NCI-H526 (cell line): ENCODE data around the gene TAF8.

Source experiments
- DNase-seq, 2 experiments: peaks; one replicate each; lab custom pipeline; 2025; lab: John Stamatoyannopoulos, UW

Gene TAF8

DNA sequence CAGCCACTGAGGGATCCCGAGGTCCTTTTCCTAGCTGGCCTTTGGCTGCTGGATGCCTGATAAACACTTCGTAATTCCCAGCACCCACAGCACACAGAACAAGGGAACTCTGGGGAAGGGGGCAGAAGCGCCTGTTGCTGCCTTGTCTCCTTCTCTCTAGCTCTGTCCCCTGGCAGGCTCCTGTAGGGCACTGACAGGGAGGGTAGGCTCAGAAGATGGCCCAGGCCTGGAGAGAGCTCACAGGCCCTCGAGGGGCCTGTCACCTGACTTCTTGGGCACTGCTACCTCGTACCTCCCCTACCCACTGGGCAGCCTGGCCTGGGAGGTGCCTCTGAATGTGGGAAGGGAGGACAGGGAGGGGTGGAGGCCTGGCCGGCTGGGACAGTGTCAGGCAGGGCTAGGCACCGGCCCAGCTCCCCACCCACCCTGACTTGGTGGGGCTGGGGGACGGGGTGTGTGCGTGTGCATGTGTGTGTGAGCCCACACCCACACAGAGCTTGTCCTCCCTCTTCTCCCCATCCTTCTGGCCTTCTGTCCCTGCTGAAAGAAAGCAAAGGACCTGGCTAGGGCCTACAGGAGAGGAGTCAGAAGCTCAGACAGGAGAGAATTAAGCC is 74.0 kb downstream of the TAF8 start:
- no peak for DNase-seq

DNA sequence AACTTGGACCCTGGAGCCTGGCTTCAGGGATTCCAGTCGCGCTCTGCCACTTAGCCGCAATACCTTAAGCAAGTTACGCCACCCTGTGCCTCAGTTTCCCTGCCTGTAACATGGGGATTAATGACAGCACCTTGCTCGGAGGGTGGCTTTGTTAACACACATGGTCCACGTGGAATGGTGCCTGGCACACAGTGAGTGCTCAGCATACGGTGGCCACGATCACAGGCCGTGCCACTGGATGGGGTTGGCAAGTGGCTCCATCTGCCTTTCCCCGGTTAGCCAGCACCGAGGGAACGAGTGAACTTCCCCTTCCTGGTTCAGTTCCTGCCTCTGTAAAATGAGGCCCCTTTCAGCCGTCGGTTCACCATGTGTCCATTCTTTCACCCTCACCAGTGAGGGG is 74.9 kb downstream of the TAF8 start:
- no peak for DNase-seq

DNA sequence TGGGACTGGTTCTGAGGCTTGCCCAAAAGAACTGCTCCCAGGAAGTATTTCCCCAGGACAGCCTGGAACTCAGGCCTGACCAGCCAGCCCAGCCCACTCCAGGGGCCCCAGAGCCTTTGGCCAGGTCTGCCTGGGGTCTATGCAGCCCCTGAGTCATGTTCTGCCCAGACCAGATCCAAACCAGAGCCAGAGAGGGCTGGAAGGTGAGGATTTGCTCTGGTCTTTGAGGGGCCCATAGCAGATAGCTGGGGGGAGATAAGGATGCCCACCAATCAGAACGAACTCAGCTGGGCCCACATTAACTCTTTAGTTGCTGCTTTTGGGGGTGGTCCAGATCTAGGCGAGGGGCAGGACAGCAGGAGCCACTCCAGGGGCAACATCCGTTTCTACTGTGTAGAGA is 75.3 kb downstream of the TAF8 start:
- DNase-seq: no peak

DNA sequence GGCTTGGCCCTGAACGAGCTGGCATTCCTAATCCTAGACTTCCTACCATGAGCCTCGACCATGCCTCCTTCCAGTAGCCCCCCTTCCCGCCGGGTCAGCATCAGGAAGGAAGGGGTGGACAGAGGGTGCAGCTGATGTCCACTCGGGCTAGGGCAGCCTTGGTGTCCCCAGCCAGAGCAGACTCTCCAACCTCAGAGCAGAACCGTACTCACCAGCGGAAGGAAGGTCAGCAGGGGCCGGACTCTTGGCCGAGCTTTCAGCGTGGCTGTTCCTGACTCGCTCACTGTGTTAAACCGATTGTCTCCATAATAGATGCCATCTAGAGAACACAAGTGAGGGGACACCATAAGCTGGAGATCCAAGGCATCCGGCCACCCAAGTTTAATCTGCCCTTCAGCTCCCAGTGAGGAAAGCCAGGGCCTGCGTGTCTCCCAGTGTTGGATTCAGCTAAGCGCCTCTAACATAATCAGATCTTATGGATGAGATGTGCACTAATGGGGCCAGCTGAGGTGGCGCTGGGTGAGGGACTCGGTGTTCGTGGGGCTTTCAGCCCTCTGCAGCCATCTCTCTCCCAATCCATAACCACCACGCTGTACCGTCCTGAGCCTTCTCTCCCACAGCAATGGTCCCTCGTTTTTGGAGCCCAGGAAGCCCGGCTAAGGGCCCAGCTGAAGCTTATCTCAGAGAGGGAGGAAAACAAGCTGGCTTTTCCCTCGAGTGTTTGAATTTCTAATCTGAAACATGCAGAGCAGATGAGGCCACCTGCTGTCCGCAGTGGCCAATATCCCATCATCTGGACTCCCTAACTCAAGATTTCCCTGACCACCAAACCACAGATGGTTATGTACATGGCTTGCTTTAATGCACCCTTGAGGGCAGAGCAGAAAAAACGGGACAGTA is 78.4 kb downstream of the TAF8 start:
- no peak for DNase-seq

DNA sequence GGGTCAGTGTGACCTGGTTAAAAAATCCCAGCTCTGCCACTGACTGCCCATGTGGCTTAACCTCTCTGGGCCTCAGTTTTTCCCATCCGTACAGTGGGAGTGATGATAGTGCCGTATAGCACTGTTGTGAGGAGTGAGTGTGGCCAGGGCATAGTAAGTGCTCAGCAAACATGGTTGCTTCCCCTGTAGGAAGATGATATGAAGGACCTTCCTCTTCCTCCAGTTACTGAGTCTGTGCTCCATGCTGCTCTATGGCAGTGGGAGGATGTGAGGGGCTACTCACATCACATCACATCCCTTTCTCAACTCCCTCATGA is 79.0 kb downstream of the TAF8 start:
- no peak for DNase-seq

DNA sequence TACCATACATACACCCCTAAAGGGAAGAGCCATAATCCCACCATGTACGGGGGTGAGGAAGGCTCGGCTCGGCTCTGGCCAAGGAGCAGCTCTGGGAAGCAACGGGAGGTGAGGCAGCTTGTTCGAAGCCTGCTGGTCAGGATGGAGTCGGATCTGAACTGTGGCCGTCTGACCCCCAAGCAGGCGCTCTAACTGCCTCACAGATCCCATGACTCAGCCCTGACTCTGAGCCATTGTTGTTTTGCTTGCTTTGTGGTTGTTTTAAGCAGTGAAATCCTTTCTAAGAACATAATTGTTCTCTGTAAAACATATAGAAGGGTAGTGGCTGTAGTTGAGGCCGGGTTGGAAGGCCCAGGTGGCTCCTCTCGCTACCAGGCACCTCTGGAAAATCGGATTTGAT is 81.2 kb downstream of the TAF8 start:
- DNase-seq: no peak

DNA sequence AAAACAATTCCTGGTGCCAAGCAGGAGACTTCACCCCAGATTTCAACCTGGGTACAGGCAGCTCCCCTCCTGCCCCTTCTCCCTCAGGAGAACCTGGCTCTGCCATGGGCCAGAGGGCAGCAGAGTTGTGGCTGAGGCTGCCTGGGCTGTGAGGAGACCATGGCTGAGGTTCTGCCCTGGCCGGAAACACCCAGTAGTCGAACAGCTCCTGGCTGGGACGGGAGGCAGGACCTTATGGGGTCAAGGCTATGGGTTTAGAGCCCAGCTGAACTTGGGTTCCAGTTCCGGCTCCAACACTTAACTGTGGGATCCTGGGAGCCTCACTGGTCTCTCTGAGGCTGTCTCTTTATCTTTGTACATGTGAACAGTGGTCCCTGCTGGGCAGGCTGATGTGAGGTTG is 83.6 kb downstream of the TAF8 start:
- DNase-seq: no peak

DNA sequence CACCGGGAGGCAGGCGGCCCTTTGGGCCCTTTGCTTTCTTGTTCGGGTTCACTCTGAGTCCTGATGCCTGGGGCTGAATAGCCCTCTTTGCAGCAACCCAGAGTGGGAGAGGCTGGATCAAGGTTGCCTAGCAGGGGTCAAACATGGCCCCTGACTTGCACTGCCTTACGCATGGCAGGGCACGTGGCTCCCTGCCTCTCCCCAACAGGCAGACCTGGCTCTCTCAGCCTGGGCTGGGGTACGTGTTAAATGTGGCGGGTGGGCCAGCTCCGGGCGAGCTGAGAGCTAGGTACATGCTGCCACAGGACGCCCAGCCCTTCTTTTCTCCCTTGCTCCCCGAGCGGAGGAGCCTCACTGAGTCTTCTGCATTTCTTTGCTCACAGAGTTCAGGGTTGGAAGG is 84.8 kb downstream of the TAF8 start:
- DNase-seq: no peak

DNA sequence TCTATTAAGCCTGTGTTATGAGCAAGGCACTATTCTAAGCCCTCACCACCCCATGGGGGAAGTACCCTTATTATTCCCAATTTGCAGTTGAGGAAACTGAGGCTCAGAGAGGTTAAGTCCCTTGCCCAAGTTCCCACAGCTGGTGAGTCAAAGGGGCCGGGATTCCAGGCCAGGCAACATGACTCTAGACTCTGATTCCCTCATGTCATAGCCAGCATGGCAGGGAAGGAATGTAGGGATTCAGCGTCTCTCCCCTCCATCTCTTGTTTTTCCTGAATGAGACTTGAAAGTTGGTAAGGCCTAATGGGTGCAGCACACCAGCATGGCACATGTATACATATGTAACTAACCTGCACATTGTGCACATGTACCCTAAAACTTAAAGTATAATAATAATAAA is 85.4 kb downstream of the TAF8 start:
- DNase-seq: no peak

DNA sequence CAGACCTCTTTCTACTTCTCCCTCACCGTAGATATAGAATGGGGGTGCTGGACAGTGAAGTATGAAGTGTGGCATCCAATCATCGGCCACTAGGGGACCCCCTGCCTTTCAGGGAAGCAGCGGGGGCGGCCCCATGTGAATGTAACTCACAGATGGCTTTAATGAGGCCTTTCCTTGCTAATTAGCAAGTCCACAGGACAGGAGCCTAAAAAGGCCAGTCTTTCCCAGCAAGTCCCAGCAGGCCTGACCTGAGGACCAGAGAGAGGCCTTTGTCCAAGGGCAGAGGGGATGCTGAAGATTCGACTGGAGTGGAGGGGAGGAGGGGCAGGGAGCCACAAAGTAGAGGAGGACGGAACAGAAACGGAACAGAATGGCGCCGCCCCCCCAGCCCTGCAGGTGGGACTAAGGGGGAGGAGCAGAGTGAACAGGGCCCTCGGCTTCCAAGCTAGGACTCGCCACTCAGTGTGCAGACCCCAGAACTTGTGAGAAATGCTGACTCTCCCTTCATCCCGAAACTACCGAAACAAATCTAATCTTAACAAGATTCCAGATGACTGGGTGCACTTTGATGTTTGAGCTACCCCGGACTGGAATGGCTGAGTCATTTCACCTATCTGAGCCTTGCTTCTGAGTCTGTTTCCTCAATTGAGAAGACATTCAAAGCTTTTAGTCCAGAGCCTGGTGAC is 86.3 kb downstream of the TAF8 start:
- DNase-seq: peak in 1 of 2 experiments; percentile 16
